GM21447 (cell line): ENCODE data around the gene CAMK2A.

Source experiments
- ATAC-seq: cut with Tn5 transposase; IDR thresholded peaks from one replicate; pipeline ENCODE4 v1.9.1; 2021; ENCODE audit not compliant: unreplicated experiment

The CAMK2A gene

DNA sequence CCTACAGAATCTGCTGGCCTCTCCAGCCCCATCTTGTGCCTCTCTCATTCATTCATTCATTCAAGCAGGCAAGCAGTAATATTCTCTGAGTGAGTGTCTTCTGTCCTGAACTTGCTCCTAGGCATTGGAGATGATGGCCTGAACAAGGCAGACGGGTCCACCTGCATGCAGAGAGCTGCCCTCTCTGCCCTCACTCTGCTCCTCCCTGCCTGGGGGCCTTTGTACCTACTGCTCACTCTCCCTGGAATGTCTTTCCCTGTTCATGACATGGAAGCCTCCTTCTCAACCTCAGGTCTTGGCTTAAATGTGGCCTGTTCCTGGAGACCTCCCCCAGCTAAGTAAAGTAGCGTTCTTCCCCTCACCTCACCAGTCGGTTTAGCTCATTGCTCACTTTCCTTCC, 116.4 kb downstream of the CAMK2A start:
- ATAC-seq: no peak

DNA sequence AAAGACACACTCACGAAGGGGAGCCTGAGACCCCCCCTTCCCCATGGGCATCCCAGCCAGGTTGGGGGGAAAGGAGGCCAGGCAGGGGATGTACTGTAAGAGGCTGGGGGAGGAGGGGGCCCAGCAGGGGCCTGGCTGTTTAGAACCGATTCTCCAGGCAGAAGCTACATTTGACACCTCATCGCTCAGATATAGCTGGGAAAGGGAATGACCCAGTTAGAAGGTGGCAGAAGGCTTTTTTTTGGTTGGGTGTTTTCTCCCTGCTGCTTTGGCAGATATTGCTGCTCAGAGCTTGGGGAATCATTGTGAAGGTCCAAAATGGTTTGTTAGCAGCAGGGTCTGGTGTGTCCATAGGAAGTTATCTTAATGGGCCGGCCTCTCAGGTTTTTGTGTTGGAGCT, 117.0 kb downstream of the CAMK2A start:
- ATAC-seq: no peak

GRCh38 chr5:150172145-150172544, 117.4 kb downstream of the CAMK2A start:
- ATAC-seq: no peak
